Thyroid gland (tissue), 4 donors: ENCODE data around the gene TMEM214. TPM values are rescaled to one million over a fixed set of nuclear protein-coding genes. Genes with fewer than 3 reads are reported as not detected.

Source experiments
- DNase-seq, 2 donors: peaks; one replicate each; pipeline ENCODE4 v3.0.0-alpha.2; 2019
- H3K27ac ChIP-seq, 3 donors: fragments of 200-600 bp; sonication (generic); 1 replicate in 2 of 3; 2 replicates in 1 of 3; pipeline ENCODE4 v1.5.1; 2016 to 2019; ENCODE audit warnings: mild to moderate bottlenecking in 1 of 3, moderate library complexity in 1 of 3
- H3K27me3 ChIP-seq: fragments of 200-600 bp; sonication (generic); one replicate; pipeline ENCODE4 v1.5.1; 2019
- H3K36me3 ChIP-seq, 2 donors: fragments of 200-600 bp; sonication (generic); one replicate each; pipeline ENCODE4 v1.5.1; 2016 to 2019
- H3K4me1 ChIP-seq, 2 donors: fragments of 200-600 bp; sonication (generic); one replicate each; pipeline ENCODE4 v1.5.1; 2017 to 2019
- H3K4me3 ChIP-seq, 3 donors: fragments of 200-600 bp; sonication (generic); replicated peaks in 1 of 3; 1 replicate in 2 of 3; 2 replicates in 1 of 3; pipeline ENCODE4 v1.5.1; 2016; ENCODE audit warnings: mild to moderate bottlenecking in 1 of 3
- H3K9me3 ChIP-seq: fragments of 200-600 bp; sonication (generic); one replicate; pipeline ENCODE4 v1.5.1; 2017
- POLR2A ChIP-seq, 2 donors: fragments of 450-650 bp; IDR thresholded peaks; one replicate each; pipeline ENCODE4 v1.6.1; 2017; ENCODE audit warnings: antibody characterized with exemption in 2 of 2, mild to moderate bottlenecking in 2 of 2, moderate library complexity in 1 of 2
- WGBS, 2 donors: methylation state at CpG; one replicate each; pipeline ENCODE4 v1.1.5; 2017; 5-methylcytosine and 5-hydroxymethylcytosine counted together
- intact Hi-C: fragments of 100-400 bp; cut with DNase I; formaldehyde crosslinking; loops from one replicate; pipeline ENCODE4 v1.15.1; 2023
- total RNA-seq, 4 donors: library from RNA; depleted of rRNA; stranded (reverse); fragments of >200 nt; gene quantifications; one replicate each; pipeline ENCODE4 v1.2.3, GENCODE V29; 2016
- TF ChIP-seq, protein P1 (sequence below), 6 experiments: fragments of 200-600 bp in 3 of 6; fragments of 450-650 bp in 3 of 6; sonication (generic) in 3 of 6; IDR thresholded peaks; one replicate each; pipeline ENCODE4 v1.5.1; 2016 to 2019; ENCODE audit warnings: antibody characterized with exemption in 6 of 6, mild to moderate bottlenecking in 2 of 6, inconsistent platforms in 1 of 6, moderate library complexity in 1 of 6

Gene TMEM214
- total RNA-seq, 4 donors from 2014 or later, result 43.3 to 93.8 (median 78.9) TPM

GRCh38 chr2:26997394-26997793 lies 35.4 kb upstream of the TMEM214 start:
- Histone ChIP-seq H3K9me3 (no peaks in the 10 kb centered on the region), H3K36me3 (no peaks in the 10 kb centered on the region), H3K27ac (no peak overlapping the region), H3K27me3 (no peaks in the 10 kb centered on the region), H3K4me3 (no peak overlapping the region), H3K4me1 (peaks cover 0 to 5% of the 10 kb centered on the region in 2 donors)
- DNase-seq, result no peak
- intact Hi-C loops, result no loop called here
- WGBS, 2 donors, result 83 to 84% methylated on average over 10 of the region's 10 CpGs
- no peak for TF ChIP-seq POLR2A (IDR thresholded peaks at IDR 0.05)
- TF ChIP-seq, protein P1, sequence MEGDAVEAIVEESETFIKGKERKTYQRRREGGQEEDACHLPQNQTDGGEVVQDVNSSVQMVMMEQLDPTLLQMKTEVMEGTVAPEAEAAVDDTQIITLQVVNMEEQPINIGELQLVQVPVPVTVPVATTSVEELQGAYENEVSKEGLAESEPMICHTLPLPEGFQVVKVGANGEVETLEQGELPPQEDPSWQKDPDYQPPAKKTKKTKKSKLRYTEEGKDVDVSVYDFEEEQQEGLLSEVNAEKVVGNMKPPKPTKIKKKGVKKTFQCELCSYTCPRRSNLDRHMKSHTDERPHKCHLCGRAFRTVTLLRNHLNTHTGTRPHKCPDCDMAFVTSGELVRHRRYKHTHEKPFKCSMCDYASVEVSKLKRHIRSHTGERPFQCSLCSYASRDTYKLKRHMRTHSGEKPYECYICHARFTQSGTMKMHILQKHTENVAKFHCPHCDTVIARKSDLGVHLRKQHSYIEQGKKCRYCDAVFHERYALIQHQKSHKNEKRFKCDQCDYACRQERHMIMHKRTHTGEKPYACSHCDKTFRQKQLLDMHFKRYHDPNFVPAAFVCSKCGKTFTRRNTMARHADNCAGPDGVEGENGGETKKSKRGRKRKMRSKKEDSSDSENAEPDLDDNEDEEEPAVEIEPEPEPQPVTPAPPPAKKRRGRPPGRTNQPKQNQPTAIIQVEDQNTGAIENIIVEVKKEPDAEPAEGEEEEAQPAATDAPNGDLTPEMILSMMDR (IDR thresholded peaks at IDR 0.05), result no peak

GRCh38 chr2:26998323-26998722 lies 34.4 kb upstream of the TMEM214 start:
- H3K36me3 ChIP-seq, result no peaks in the 10 kb centered on the region
- intact Hi-C loops, result no loop called here
- H3K27ac ChIP-seq, result no peak overlapping the region
- H3K27me3 ChIP-seq, result no peaks in the 10 kb centered on the region
- TF ChIP-seq POLR2A (IDR thresholded peaks at IDR 0.05), result no peak
- TF ChIP-seq, protein P1 (IDR thresholded peaks at IDR 0.05), result no peak
- no peak overlapping the region for H3K4me3 ChIP-seq
- peaks cover 0 to 5% of the 10 kb centered on the region in 2 donors for H3K4me1 ChIP-seq
- no peak for DNase-seq
- 93 to 95% methylated on average over 1 of the region's 1 CpG for WGBS, 2 donors
- H3K9me3 ChIP-seq, result no peaks in the 10 kb centered on the region

- no peaks in the 10 kb centered on the region for H3K9me3 ChIP-seq
- no peak overlapping the region for H3K4me3 ChIP-seq
- no peak for TF ChIP-seq POLR2A (IDR thresholded peaks at IDR 0.05)
- TF ChIP-seq, protein P1 (IDR thresholded peaks at IDR 0.05), result no peak
- 79 to 81% methylated on average over 4 of the region's 4 CpGs for WGBS, 2 donors
- H3K4me1 ChIP-seq, result peaks cover 0 to 5% of the 10 kb centered on the region in 2 donors
- intact Hi-C loops, result no loop called here
- no peaks in the 10 kb centered on the region for H3K27me3 ChIP-seq
- no peaks in the 10 kb centered on the region for H3K36me3 ChIP-seq
- DNase-seq, result no peak
- no peak overlapping the region for H3K27ac ChIP-seq
Observed at GRCh38 chr2:27000228-27000627, 32.5 kb upstream of the TMEM214 start.

DNA sequence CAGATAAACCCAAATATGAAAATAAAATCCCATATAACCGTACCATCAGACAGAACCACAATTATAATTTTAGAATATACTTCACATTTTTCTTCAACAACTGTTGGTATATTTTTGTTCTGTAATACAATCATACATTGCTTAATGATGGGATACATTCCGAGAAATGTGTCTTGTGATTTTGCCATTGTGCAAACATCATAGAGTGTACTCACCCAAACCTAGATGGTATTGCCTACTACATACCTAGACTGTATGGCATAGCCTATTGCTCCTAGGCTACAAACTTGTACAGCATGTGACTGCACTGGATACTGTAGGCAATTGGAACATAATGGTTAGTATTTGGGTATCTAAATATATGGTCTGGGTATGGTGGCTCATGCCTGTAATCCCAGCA lies 31.8 kb upstream of the TMEM214 start:
- WGBS, 2 donors, result 97 to 99% methylated on average over 2 of the region's 2 CpGs
- H3K9me3 ChIP-seq, result no peaks in the 10 kb centered on the region
- no peak overlapping the region for H3K4me3 ChIP-seq
- H3K36me3 ChIP-seq, result no peaks in the 10 kb centered on the region
- no peak for TF ChIP-seq POLR2A (IDR thresholded peaks at IDR 0.05)
- intact Hi-C loops, result no loop called here
- H3K27ac ChIP-seq, result no peak overlapping the region
- H3K27me3 ChIP-seq, result no peaks in the 10 kb centered on the region
- no peak for DNase-seq
- peaks cover 0 to 5% of the 10 kb centered on the region in 2 donors for H3K4me1 ChIP-seq

DNA sequence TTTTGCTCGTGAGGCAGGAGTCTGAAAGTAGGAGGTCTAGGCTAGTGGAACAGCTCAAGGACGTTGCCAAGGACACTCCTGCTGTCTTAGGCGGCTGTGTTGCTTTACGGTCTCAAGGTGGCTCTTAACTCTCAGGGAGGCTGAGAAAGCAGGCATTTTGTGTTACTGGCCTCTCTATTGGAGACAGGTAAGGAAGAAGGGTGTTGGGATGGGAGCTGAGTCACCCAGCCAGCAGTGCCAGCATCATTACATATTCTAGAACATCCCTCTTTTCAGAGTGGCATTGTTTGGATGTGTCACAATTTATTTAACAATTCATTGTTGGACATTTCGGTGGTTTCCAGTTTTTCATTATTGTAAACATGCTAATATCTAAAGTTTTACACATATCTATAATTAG lies 30.8 kb upstream of the TMEM214 start:
- peak overlapping the region; percentile 5 to 43 (median 30) for H3K27ac ChIP-seq
- WGBS, 2 donors, result 34 to 46% methylated on average over 5 of the region's 5 CpGs
- peaks cover 0 to 5% of the 10 kb centered on the region in 2 donors for H3K4me1 ChIP-seq
- no peak overlapping the region for H3K4me3 ChIP-seq
- no peaks in the 10 kb centered on the region for H3K27me3 ChIP-seq
- H3K36me3 ChIP-seq, result no peaks in the 10 kb centered on the region
- peak; percentile 66 to 69 for DNase-seq
- intact Hi-C loops, result no loop called here
- H3K9me3 ChIP-seq, result no peaks in the 10 kb centered on the region
- no peak for TF ChIP-seq POLR2A (IDR thresholded peaks at IDR 0.05)
- TF ChIP-seq, protein P1 (IDR thresholded peaks at IDR 0.05), result no peak

- Histone ChIP-seq H3K27ac (no peak overlapping the region), H3K36me3 (no peaks in the 10 kb centered on the region), H3K4me3 (no peak overlapping the region), H3K27me3 (no peaks in the 10 kb centered on the region), H3K4me1 (peaks cover 0 to 5% of the 10 kb centered on the region in 2 donors), H3K9me3 (no peaks in the 10 kb centered on the region)
- 93 to 95% methylated on average over 4 of the region's 4 CpGs for WGBS, 2 donors
- intact Hi-C loops, result no loop called here
- no peak for DNase-seq
- TF ChIP-seq, protein P1 (IDR thresholded peaks at IDR 0.05), result no peak
- TF ChIP-seq POLR2A (IDR thresholded peaks at IDR 0.05), result no peak
Observed at GRCh38 chr2:27003007-27003406, 29.8 kb upstream of the TMEM214 start.
